Loucy (cell line): ENCODE results near the gene NKAIN4.

Source experiments
- CTCF ChIP-seq: fragments of 200-600 bp; sonication (generic); conservative IDR thresholded peaks from 2 replicates; pipeline ENCODE4 v1.5.1; 2014; ENCODE audit warnings: mild to moderate bottlenecking, antibody characterized with exemption, low read length
- EZH2phosphoT487 ChIP-seq: fragments of 200-600 bp; IDR thresholded peaks from 2 replicates; pipeline ENCODE4 v1.6.1; 2018; ENCODE audit warnings: antibody characterized with exemption, mild to moderate bottlenecking, moderate library complexity, borderline replicate concordance

GRCh38 chr20:63223826-63224207 is 30.4 kb downstream of the NKAIN4 start:
- TF ChIP-seq CTCF, result no peak
- TF ChIP-seq EZH2phosphoT487, result no peak
